Measurements from ENCODE around the gene RAPGEF6.
"Not testable (repeated sequence)": the region's sequence is repeated elsewhere in the genome, so short reads cannot be mapped to it uniquely, and the experiment has no call there.

The RAPGEF6 gene

DNA sequence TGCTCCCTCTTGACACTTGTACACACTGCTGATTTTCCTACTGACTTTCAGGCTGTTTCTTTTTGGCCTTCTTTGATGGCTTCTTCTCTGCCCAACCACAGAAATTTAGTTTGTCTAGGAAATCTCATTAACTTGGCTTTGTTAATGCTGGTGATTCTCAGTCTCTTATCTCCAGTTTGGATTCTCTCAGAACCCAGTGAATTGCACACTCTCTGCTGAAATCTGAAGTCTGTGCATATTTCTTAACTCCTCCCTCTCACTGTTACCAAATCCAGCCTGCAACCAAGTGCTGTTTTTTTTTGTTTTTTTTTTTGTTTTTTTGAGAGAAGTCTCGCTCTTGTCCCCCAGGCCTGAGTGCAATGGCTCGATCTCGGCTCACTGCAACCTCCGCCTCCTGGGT lies 254.0 kb downstream of the RAPGEF6 start:
- no peak for DNase-seq

DNA sequence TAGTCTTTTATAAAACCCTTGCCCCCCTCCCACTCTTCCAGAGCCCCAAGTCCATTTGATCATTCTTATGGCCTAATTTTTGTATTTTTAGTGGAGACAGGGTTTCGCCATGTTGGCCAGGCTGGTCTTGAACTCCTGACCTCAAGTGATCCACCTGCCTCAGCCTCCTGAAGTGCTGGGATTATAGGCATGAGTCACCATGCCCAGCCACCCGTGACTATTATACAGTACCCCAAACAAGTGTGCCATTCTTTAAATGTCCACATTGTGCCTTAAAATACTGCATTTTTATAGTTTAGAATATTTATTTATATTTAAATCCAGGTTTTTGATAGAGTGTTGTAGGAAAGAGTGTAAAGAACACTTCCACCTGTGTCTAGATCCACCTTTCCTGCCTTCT lies 254.8 kb downstream of the RAPGEF6 start:
- DNase-seq, result not testable (repeated sequence)

DNA sequence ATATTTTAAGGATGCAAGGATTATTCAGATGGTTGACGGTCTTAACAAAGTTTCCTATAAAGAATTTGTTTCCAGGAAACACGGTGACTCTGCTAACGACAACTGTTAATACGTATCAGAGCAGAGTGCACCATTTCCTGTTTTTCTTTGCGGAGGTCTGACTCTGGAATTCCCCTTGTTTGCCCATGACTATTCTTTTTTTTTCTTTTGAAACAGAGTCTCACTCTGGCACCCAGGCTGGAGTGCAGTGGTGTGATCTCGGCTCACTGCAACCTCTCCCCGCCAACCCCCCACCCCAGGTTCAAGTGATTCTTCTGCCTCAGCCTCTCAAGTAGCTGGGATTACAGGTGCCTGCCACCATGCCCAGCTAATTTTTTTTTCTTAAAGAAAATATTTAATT lies 255.3 kb downstream of the RAPGEF6 start:
- peak in 1 of 2 donors; percentile 23 for DNase-seq

DNA sequence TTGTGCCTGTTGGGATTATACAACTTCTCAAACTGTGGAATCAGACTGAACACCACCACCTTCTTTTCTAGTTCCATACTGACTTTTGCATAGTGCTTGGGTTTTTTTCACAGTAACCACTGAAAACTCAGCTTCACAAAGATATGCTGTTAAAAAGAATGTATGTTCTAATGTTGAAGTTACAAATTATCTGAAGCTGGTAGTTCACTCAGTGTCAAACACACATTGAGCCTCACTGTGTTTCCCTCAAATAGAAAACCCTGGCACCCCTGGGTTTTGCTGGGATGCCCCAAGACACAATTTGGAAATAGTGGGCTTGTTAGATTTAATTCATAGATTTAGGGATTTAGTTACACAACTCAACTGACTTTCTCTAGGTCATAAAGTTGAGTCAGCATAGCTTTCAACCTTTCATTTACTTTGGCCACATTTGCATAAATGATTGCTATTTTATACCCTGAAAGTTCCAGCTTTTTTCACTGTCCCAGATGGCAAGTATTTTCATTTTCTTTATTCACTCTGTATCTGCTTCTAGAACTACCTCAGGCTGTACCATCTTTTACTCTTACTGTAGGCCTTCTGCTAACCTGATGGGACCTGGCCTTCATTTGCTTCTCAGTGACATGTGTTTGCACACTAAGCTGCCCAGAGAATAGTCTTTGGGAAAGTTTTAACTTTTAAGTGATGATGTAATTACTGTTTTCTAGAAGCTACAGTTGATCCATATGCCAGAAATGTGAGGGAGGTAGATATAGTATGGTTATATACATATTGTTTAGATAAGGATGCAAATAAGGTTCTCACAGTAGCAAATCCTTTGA lies 256.1 kb downstream of the RAPGEF6 start:
- DNase-seq, result no peak

DNA sequence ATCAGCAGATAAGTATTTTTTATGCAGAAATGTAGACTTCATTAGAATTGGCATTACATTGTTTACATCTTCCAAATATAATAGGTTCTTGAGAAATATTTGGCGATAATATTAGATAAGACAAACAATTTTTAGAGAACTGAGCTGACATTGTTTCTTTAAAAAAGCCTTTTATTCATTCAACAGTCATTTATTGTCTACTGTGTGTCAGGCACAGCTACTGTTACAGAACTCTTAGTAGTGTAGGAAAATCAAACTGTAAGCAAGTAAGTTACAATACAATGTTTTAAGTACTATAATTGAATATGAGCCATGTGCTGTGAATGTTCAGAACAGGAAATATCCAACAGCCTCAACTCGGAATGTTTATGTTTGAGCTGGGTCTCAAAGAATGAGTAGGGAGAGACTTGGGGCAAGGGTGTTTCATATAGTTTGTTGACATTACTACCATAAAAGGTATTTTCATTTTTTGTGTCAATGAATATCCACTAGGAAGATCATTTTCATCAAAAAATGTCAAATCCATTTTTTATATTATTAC lies 257.2 kb downstream of the RAPGEF6 start:
- DNase-seq, result no peak

DNA sequence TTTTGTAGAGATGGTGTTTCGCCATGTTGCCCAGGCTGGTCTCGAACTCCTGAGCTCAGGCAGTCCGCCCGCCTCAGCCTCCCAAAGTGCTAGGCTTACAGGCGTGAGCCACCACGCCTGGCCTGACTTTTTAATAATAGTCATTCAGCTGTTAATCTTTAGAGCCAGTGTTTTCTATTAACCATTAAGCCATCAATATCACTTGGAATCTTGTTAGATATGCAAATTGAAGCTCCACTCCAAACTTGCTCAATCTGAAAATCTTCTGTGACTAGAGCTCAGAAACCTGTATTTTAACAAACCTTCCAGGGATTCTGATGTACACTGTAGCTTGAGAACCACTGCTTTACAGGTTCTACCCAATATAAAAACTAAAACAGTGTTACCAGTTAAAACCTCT lies 257.7 kb downstream of the RAPGEF6 start:
- DNase-seq, result no peak

DNA sequence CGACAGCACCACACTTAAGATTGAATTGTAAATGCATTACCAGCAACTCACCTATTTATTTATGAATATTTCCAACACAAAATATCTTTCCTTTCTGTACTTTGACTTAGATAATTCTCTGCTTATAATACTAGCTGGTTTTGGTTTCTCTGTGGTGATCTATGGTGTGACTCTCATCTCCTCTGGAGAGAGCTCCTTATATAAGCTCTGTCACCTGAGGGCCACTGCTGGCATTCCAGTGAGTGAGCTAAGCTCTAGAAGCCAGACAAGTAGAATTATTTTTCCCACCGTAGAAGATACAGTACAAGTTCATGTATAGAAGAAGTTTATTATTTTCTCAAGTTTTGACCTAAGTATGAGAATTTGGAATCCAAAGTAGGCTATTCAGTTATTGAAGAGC lies 259.7 kb downstream of the RAPGEF6 start:
- DNase-seq, result no peak

All from stimulated activated CD4-positive, alpha-beta T cell treated with anti-CD3 and anti-CD28 coated beads, Interleukin-2, amount 100 ng/mL, for 48 hours (primary cell).